Glutamatergic neuron (in vitro differentiated cells): ENCODE results near the gene KIAA1549. TPM values are rescaled to one million over a fixed set of nuclear protein-coding genes. Genes with fewer than 3 reads are reported as not detected.

Experiments
- DNase-seq: peaks from one replicate; pipeline ENCODE4 v3.0.0; 2022
- H3K27ac Mint-ChIP-seq: one replicate; pipeline ENCODE4 v1.8.0; 2020; ENCODE audit warnings: mild to moderate bottlenecking, mixed read lengths, inconsistent platforms; ENCODE audit not compliant: unreplicated experiment
- H3K27me3 Mint-ChIP-seq: one replicate; pipeline ENCODE4 v1.8.0; 2020; ENCODE audit warnings: mild to moderate bottlenecking, moderate library complexity, mixed read lengths, inconsistent platforms; ENCODE audit not compliant: unreplicated experiment
- H3K36me3 Mint-ChIP-seq: one replicate; pipeline ENCODE4 v1.8.0; 2020; ENCODE audit warnings: mild to moderate bottlenecking, mixed read lengths, inconsistent platforms; ENCODE audit not compliant: unreplicated experiment
- H3K4me1 Mint-ChIP-seq: one replicate; pipeline ENCODE4 v1.8.0; 2020; ENCODE audit warnings: mild to moderate bottlenecking, low read depth, mixed read lengths, inconsistent platforms; ENCODE audit not compliant: unreplicated experiment
- H3K4me3 Mint-ChIP-seq: one replicate; pipeline ENCODE4 v1.8.0; 2020; ENCODE audit warnings: mild to moderate bottlenecking, mixed read lengths, inconsistent platforms; ENCODE audit not compliant: unreplicated experiment
- H3K9me3 Mint-ChIP-seq: one replicate; pipeline ENCODE4 v1.8.0; 2020; ENCODE audit warnings: mild to moderate bottlenecking, moderate library complexity, mixed read lengths, inconsistent platforms; ENCODE audit not compliant: unreplicated experiment
- CTCF ChIP-seq: fragments of 200-600 bp; sonication (generic); IDR thresholded peaks from one replicate; pipeline ENCODE4 v1.5.0; 2021; ENCODE audit not compliant: partially characterized antibody, unreplicated experiment
- total RNA-seq: library from RNA; stranded (reverse); fragmentation: NEBNext Ultra II Directional; extraction: Animal tissue kit (Norgen Biotek cat#: 25700); gene quantifications from one replicate; pipeline ENCODE4 v1.2.1, GENCODE V29; 2021; ENCODE audit not compliant: unreplicated experiment

KIAA1549 gene
- total RNA-seq, 1 donor from 2014 or later, result 40.2 TPM

- Mint-ChIP-seq H3K36me3 (peaks cover 3% of the 10 kb centered on the region), H3K27ac (peak overlapping the region; percentile 92), H3K27me3 (peaks cover 2% of the 10 kb centered on the region), H3K4me1 (peaks cover 48% of the 10 kb centered on the region), H3K9me3 (peaks cover 13% of the 10 kb centered on the region), H3K4me3 (peak overlapping the region; percentile 53)
- no peak for TF ChIP-seq CTCF
- peak; percentile 46 for DNase-seq
Observed at GRCh38 chr7:138889582-138890498, 91.3 kb downstream of the KIAA1549 start.

DNA sequence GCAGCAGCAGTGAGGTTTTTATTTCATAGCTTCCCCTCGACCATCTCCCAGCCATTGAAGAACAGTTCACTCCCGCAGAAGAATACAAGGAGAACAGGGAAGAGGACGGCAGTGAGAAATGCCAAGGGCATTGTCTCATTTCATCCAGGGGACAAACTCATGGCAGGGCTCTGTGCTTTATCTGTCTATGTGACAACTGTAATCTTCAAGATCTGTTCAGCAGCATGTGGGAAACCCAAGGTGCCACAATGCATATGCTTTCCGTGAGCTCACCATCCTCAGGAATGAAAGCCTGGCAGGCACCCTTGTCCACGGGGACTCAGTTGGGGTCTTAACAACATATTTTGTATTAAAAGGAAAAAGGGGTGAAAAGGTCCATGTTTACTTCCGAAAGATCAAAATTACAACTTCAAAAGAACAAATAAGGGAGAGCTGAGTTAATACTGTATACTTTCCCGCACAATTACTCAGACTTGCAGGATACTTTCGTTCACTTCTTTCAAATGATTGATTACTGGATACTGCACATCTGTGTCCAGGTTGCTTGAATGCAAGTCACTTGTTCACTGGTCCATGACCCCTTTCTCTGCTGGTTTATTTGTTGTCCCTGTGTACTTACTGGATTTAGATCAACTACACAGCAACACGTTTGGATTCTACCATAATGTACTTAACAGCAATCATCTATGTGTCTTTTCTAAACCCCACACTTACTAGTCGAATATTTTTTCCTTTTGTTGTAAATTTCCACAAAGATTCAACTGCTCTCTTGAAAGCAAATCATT, 93.1 kb downstream of the KIAA1549 start:
- no peak for DNase-seq
- no peaks in the 10 kb centered on the region for H3K36me3 Mint-ChIP-seq
- peaks cover 2% of the 10 kb centered on the region for H3K27me3 Mint-ChIP-seq
- peaks cover 48% of the 10 kb centered on the region for H3K4me1 Mint-ChIP-seq
- H3K27ac Mint-ChIP-seq, result peak overlapping the region; percentile 71
- no peak for TF ChIP-seq CTCF
- peak overlapping the region; percentile 50 for H3K4me3 Mint-ChIP-seq
- peaks cover 13% of the 10 kb centered on the region for H3K9me3 Mint-ChIP-seq

DNA sequence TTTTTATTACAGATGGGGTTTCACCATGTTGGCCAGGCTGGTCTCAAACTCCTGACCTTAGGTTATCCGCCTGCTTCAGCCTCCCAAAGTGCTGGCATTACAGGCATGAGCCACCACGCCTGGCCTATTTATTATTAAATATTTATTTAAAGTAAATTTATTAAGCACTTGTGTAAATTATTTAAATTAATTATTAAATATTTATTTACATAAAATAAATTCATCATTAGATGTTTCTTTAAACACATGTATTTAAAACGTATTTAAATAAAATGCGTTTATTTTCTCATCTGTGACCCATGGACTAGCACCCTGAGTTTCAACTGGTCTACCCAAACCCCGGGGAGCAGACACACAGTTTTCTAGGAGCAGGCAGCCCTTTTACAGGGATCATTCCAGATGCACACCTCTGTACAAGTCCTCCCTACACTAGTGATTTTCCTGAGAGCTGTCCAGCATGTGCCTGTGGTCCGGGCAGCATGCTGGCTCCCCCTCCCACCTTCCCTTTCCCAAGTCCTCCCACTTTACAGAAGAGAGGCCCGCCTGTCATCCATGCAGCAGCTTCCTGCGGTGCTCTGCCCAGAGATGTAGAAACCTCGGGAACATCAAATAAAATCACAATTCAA, 94.0 kb downstream of the KIAA1549 start:
- peaks cover 46% of the 10 kb centered on the region for H3K4me1 Mint-ChIP-seq
- peaks cover 13% of the 10 kb centered on the region for H3K9me3 Mint-ChIP-seq
- H3K4me3 Mint-ChIP-seq, result peak overlapping the region; percentile 39
- DNase-seq, result no peak
- H3K27me3 Mint-ChIP-seq, result peaks cover 2% of the 10 kb centered on the region
- H3K27ac Mint-ChIP-seq, result peak overlapping the region; percentile 40
- peaks cover 5% of the 10 kb centered on the region for H3K36me3 Mint-ChIP-seq
- TF ChIP-seq CTCF, result no peak

DNA sequence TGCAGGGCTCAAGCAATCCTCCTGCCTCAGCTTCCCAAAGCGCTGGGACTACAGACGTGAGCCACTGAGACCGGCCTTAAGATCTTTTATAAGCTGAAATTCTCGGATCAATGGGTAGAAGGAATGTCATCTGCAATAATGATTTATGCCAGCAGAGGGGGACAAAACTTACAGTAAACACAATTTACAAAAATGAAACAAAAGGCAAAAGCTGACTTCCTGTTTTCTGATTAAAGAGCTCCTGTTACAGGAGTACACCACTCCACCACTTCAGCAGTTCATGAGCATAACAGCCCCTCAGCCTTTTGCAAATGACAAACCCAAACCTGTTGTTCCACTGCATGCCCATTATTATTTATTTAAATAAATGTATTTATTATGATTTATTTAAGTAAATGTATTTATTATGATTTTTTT, 94.7 kb downstream of the KIAA1549 start:
- Mint-ChIP-seq H3K4me1 (peaks cover 43% of the 10 kb centered on the region), H3K36me3 (peaks cover 7% of the 10 kb centered on the region), H3K27ac (peak overlapping the region; percentile 75), H3K9me3 (peaks cover 13% of the 10 kb centered on the region), H3K4me3 (no peak overlapping the region), H3K27me3 (peaks cover 2% of the 10 kb centered on the region)
- DNase-seq, result no peak
- peak; percentile 78 for TF ChIP-seq CTCF
